Tibial nerve (tissue), 3 donors: ENCODE data around the gene TMEM204.

Experiments used
- CTCF ChIP-seq, 5 experiments: fragments of 200-600 bp in 3 of 5; fragments of 450-650 bp in 2 of 5; sonication (generic) in 3 of 5; IDR thresholded peaks; one replicate each; pipeline ENCODE4 v1.5.1; 2016 to 2019; ENCODE audit warnings: antibody characterized with exemption in 5 of 5, mild to moderate bottlenecking in 3 of 5, moderate library complexity in 2 of 5
- POLR2A ChIP-seq, 2 donors: fragments of 450-650 bp; IDR thresholded peaks; one replicate each; pipeline ENCODE4 v1.6.1; 2017; ENCODE audit warnings: antibody characterized with exemption in 2 of 2, mild to moderate bottlenecking in 2 of 2, moderate library complexity in 2 of 2

GRCh38 chr16:1523581-1524245, 9.8 kb upstream of the TMEM204 start:
- TF ChIP-seq CTCF (IDR thresholded peaks at IDR 0.05) (no peak), POLR2A (IDR thresholded peaks at IDR 0.05) (no peak)
